DND-41 (cell line): ENCODE results near the gene AMELX.

Experiments used
- ATAC-seq: fragments of 200-7000 bp; cut with Tn5 transposase; 3 replicates; pipeline ENCODE4 v1.9.1; 2021; ENCODE audit warnings: low read depth; ENCODE audit not compliant: insufficient read depth
- DNase-seq: peaks from one replicate; pipeline ENCODE4 v3.0.0-alpha.2; 2020
- H2AFZ ChIP-seq: 2 replicates; pipeline ENCODE4 v1.6.0; 2012; ENCODE audit warnings: low read depth, low read length
- H3K27ac ChIP-seq: 2 replicates; pipeline ENCODE4 v1.5.1; 2012; ENCODE audit warnings: low read length, inconsistent platforms
- H3K27me3 ChIP-seq: fragments of 200-600 bp; sonication (generic); 2 replicates; pipeline ENCODE4 v1.6.0; 2012; ENCODE audit warnings: low read length, mild to moderate bottlenecking, inconsistent platforms; ENCODE audit not compliant: insufficient read depth, poor library complexity
- H3K36me3 ChIP-seq: 2 replicates; pipeline ENCODE4 v1.5.1; 2012; ENCODE audit warnings: low read length, inconsistent platforms; ENCODE audit not compliant: insufficient read depth
- H3K4me1 ChIP-seq: 2 replicates; pipeline ENCODE4 v1.5.1; 2012; ENCODE audit warnings: mild to moderate bottlenecking, low read length; ENCODE audit not compliant: insufficient read depth
- H3K4me2 ChIP-seq: 2 replicates; pipeline ENCODE4 v1.6.0; 2012; ENCODE audit warnings: mild to moderate bottlenecking, moderate library complexity, low read length, inconsistent platforms; ENCODE audit not compliant: insufficient read depth
- H3K4me3 ChIP-seq, 2 experiments: fragments of 200-600 bp in 1 of 2; shearing (Covaris generic) in 1 of 2; 2 replicates each; pipeline ENCODE4 v1.5.1; 2012 to 2016; ENCODE audit warnings: inconsistent platforms in 2 of 2, low read length in 2 of 2, mild to moderate bottlenecking in 2 of 2, low read depth in 1 of 2, moderate library complexity in 1 of 2
- H3K79me2 ChIP-seq: 2 replicates; pipeline ENCODE4 v1.6.0; 2012; ENCODE audit warnings: low read length, inconsistent platforms; ENCODE audit not compliant: insufficient read depth
- H3K9ac ChIP-seq: 2 replicates; pipeline ENCODE4 v1.6.0; 2012; ENCODE audit warnings: low read depth, mild to moderate bottlenecking, inconsistent platforms, low read length, moderate library complexity
- H3K9me3 ChIP-seq: 2 replicates; pipeline ENCODE4 v1.5.1; 2012; ENCODE audit warnings: low read length, moderate library complexity, mild to moderate bottlenecking, inconsistent platforms; ENCODE audit not compliant: insufficient read depth, severe bottlenecking
- H4K20me1 ChIP-seq: 2 replicates; pipeline ENCODE4 v1.6.0; 2012; ENCODE audit warnings: low read length; ENCODE audit not compliant: insufficient read depth
- CTCF ChIP-seq: IDR thresholded peaks from 2 replicates; pipeline ENCODE4 v1.5.1; 2012; ENCODE audit warnings: borderline replicate concordance, low read length, moderate library complexity, mild to moderate bottlenecking; ENCODE audit not compliant: poor library complexity, severe bottlenecking; ENCODE audit errors: extremely low read depth
- EZH2 ChIP-seq: IDR thresholded peaks from 3 replicates; pipeline ENCODE4 v1.6.1; 2012; ENCODE audit warnings: borderline replicate concordance, low read depth, mild to moderate bottlenecking, moderate library complexity, low read length, inconsistent platforms; ENCODE audit not compliant: severe bottlenecking

AMELX gene

GRCh38 chrX:11319806-11320520, 26.8 kb downstream of the AMELX start:
- no peaks in the 10 kb centered on the region for H3K27me3 ChIP-seq
- H3K79me2 ChIP-seq = no peaks in the 10 kb centered on the region
- no peaks in the 10 kb centered on the region for H3K36me3 ChIP-seq
- no peaks in the 10 kb centered on the region for H3K4me1 ChIP-seq
- H3K27ac ChIP-seq = no peak overlapping the region
- H4K20me1 ChIP-seq = no peaks in the 10 kb centered on the region
- no peak overlapping the region for H3K4me2 ChIP-seq
- H3K9me3 ChIP-seq = no peaks in the 10 kb centered on the region
- no peak overlapping the region for H2AFZ ChIP-seq
- ATAC-seq = no peak
- no peak overlapping the region for H3K4me3 ChIP-seq
- TF ChIP-seq CTCF = no peak
- TF ChIP-seq EZH2 = no peak
- H3K9ac ChIP-seq = no peak overlapping the region
- DNase-seq = no peak

GRCh38 chrX:11321986-11322385, 28.8 kb downstream of the AMELX start:
- Histone ChIP-seq H3K79me2 (no peaks in the 10 kb centered on the region), H2AFZ (no peak overlapping the region), H3K4me1 (no peaks in the 10 kb centered on the region), H3K27me3 (no peaks in the 10 kb centered on the region), H3K36me3 (no peaks in the 10 kb centered on the region), H3K9me3 (no peaks in the 10 kb centered on the region), H3K4me3 (no peak overlapping the region), H3K9ac (no peak overlapping the region), H4K20me1 (no peaks in the 10 kb centered on the region), H3K27ac (no peak overlapping the region), H3K4me2 (no peak overlapping the region)
- no peak for DNase-seq
- no peak for ATAC-seq
- TF ChIP-seq CTCF (no peak), EZH2 (no peak)

GRCh38 chrX:11328134-11328533, 34.9 kb downstream of the AMELX start:
- Histone ChIP-seq H3K36me3 (no peaks in the 10 kb centered on the region), H3K4me1 (no peaks in the 10 kb centered on the region), H2AFZ (no peak overlapping the region), H3K9ac (no peak overlapping the region), H3K79me2 (no peaks in the 10 kb centered on the region), H4K20me1 (no peaks in the 10 kb centered on the region), H3K4me3 (no peak overlapping the region), H3K4me2 (no peak overlapping the region), H3K27ac (no peak overlapping the region), H3K27me3 (no peaks in the 10 kb centered on the region), H3K9me3 (no peaks in the 10 kb centered on the region)
- ATAC-seq = no peak
- TF ChIP-seq EZH2 (no peak), CTCF (no peak)
- DNase-seq = no peak
